ENCODE results near the gene CDRT4. TPM values are rescaled to one million over a fixed set of nuclear protein-coding genes. Genes with fewer than 3 reads are reported as not detected.

The CDRT4 gene
- total RNA-seq, 4 donors from 2014 or later = 4.0 to 13.4 (median 11.1) TPM

- Histone ChIP-seq H3K9me3 (no peaks in the 10 kb centered on the region), H3K27me3 (no peaks in the 10 kb centered on the region), H3K27ac (no peak overlapping the region), H3K4me1 (peaks cover 0 to 12% of the 10 kb centered on the region in 2 donors), H3K36me3 (no peaks in the 10 kb centered on the region), H3K4me3 (replicated peaks in 1 of 3) (no peak overlapping the region)
- intact Hi-C loops (cut with DNase I) = no loop called here
- TF ChIP-seq POLR2A (IDR thresholded peaks at IDR 0.05) (no peak), CTCF (IDR thresholded peaks at IDR 0.05) (no peak)
- DNase-seq = no peak
- 0 to 44% methylated on average over 1 of the region's 1 CpG for WGBS, 2 donors
Observed at GRCh38 chr17:15493693-15494035, 26.2 kb upstream of the CDRT4 start.

GRCh38 chr17:15492791-15493692, 25.6 kb upstream of the CDRT4 start:
- no peak for TF ChIP-seq CTCF (IDR thresholded peaks at IDR 0.05)
- no peak for TF ChIP-seq POLR2A (IDR thresholded peaks at IDR 0.05)
- Histone ChIP-seq H3K9me3 (no peaks in the 10 kb centered on the region), H3K4me3 (replicated peaks in 1 of 3) (no peak overlapping the region), H3K36me3 (no peaks in the 10 kb centered on the region), H3K4me1 (peaks cover 0 to 17% of the 10 kb centered on the region in 2 donors), H3K27me3 (no peaks in the 10 kb centered on the region), H3K27ac (peak overlapping the region in 1 of 3 donors; percentile 18)
- DNase-seq = no peak
- 92 to 98% methylated on average over 5 to 6 of the region's 8 CpGs for WGBS, 2 donors
- intact Hi-C loops (cut with DNase I) = no loop called here

- no peaks in the 10 kb centered on the region for H3K27me3 ChIP-seq
- no peaks in the 10 kb centered on the region for H3K9me3 ChIP-seq
- peaks cover 0 to 17% of the 10 kb centered on the region in 2 donors for H3K4me1 ChIP-seq
- H3K27ac ChIP-seq = no peak overlapping the region
- no peak for DNase-seq
- TF ChIP-seq POLR2A (IDR thresholded peaks at IDR 0.05) = no peak
- no peak for TF ChIP-seq CTCF (IDR thresholded peaks at IDR 0.05)
- H3K36me3 ChIP-seq = no peaks in the 10 kb centered on the region
- H3K4me3 ChIP-seq (replicated peaks in 1 of 3) = no peak overlapping the region
- intact Hi-C loops (cut with DNase I) = no loop called here
- WGBS, 2 donors = 97 to 98% methylated on average over 4 of the region's 4 CpGs
Observed at GRCh38 chr17:15492186-15492585, 24.8 kb upstream of the CDRT4 start.

- Histone ChIP-seq H3K4me1 (peaks cover 0 to 17% of the 10 kb centered on the region in 2 donors), H3K36me3 (no peaks in the 10 kb centered on the region), H3K9me3 (no peaks in the 10 kb centered on the region), H3K27me3 (no peaks in the 10 kb centered on the region), H3K4me3 (replicated peaks in 1 of 3) (no peak overlapping the region), H3K27ac (peak overlapping the region in 2 of 3 donors; percentile 61 to 67)
- 66 to 67% methylated on average over 11 of the region's 11 CpGs for WGBS, 2 donors
- intact Hi-C loops (cut with DNase I) = no loop called here
- TF ChIP-seq POLR2A (IDR thresholded peaks at IDR 0.05) (no peak), CTCF (IDR thresholded peaks at IDR 0.05) (no peak)
- peak; percentile 27 to 43 for DNase-seq
Observed at GRCh38 chr17:15490634-15491261, 23.3 kb upstream of the CDRT4 start.

GRCh38 chr17:15488557-15488956, 21.1 kb upstream of the CDRT4 start:
- intact Hi-C loops (cut with DNase I) = no loop called here
- no peak overlapping the region for H3K27ac ChIP-seq
- no peaks in the 10 kb centered on the region for H3K36me3 ChIP-seq
- DNase-seq = no peak
- no peak overlapping the region for H3K4me3 ChIP-seq (replicated peaks in 1 of 3)
- no peaks in the 10 kb centered on the region for H3K27me3 ChIP-seq
- H3K9me3 ChIP-seq = no peaks in the 10 kb centered on the region
- 68 to 89% methylated on average over 2 of the region's 2 CpGs for WGBS, 2 donors
- no peak for TF ChIP-seq CTCF (IDR thresholded peaks at IDR 0.05)
- no peak for TF ChIP-seq POLR2A (IDR thresholded peaks at IDR 0.05)
- H3K4me1 ChIP-seq = peaks cover 0 to 17% of the 10 kb centered on the region in 2 donors

Data from thyroid gland (tissue), 4 donors.